NCI-H2227 (cell line): ENCODE data around the gene NDUFB3.

Experiments used
- DNase-seq: peaks from one replicate; lab custom pipeline; 2025; ENCODE audit not compliant: unreplicated experiment; lab: John Stamatoyannopoulos, UW

The NDUFB3 gene

GRCh38 chr2:201127570-201127969 lies 55.8 kb downstream of the NDUFB3 start:
- DNase-seq, result no peak

GRCh38 chr2:201128033-201128432 lies 56.2 kb downstream of the NDUFB3 start:
- DNase-seq, result no peak

GRCh38 chr2:201128933-201129505 lies 57.2 kb downstream of the NDUFB3 start:
- DNase-seq, result no peak

- no peak for DNase-seq
These were observed 58.9 kb downstream of the NDUFB3 start for GRCh38 chr2:201130524-201131186.

GRCh38 chr2:201132518-201132917 lies 60.7 kb downstream of the NDUFB3 start:
- no peak for DNase-seq
